ENCODE data around the gene COG5.

The COG5 gene

DNA sequence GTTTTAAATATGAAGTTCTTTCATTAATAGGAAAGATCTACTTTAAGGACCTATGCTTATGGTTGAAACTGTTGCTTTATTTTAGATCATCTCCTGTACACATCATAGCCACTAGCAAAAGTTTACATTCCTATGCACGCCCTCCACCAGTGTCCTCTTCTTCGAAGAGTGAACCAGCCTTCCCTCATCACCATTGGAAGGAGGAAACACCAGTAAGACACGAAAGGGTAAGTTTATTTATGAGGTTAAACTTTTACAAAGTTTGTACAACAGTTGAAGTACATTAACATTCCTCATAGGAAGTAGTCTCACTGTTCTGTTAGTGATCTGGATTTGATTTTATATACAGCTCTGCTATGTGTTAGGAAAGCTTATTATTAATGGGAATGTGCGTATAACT is 378.0 kb downstream of the COG5 start:
- DNase-seq (ENCODE audit: low read depth, low spot score): no peak

- DNase-seq (ENCODE audit: low read depth, low spot score): no peak
Measured at GRCh38 chr7:107181172-107181571, 382.5 kb downstream of the COG5 start.

DNA sequence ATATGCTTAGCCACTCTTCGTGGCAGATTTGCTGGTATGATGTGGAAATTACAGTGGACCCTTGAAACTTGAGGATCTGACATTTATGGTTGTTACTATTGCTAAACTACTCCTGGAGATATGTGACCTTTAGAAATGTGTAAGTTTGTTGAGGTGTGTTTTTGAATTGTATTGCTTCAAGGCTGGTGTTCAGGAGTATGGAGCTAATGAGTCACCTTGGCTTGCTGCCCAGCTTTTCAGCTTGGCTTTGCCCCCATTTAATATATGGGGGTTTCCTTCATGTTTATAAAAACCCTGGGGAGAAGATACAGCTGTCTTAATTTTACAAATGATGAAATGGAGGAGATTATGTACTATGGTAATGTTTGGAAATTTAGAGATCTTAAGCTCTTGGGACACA is 383.3 kb downstream of the COG5 start:
- DNase-seq (ENCODE audit: low read depth, low spot score): no peak

- no peak for DNase-seq (ENCODE audit: low read depth, low spot score)
Measured at GRCh38 chr7:107179326-107180164, 384.2 kb downstream of the COG5 start.

DNA sequence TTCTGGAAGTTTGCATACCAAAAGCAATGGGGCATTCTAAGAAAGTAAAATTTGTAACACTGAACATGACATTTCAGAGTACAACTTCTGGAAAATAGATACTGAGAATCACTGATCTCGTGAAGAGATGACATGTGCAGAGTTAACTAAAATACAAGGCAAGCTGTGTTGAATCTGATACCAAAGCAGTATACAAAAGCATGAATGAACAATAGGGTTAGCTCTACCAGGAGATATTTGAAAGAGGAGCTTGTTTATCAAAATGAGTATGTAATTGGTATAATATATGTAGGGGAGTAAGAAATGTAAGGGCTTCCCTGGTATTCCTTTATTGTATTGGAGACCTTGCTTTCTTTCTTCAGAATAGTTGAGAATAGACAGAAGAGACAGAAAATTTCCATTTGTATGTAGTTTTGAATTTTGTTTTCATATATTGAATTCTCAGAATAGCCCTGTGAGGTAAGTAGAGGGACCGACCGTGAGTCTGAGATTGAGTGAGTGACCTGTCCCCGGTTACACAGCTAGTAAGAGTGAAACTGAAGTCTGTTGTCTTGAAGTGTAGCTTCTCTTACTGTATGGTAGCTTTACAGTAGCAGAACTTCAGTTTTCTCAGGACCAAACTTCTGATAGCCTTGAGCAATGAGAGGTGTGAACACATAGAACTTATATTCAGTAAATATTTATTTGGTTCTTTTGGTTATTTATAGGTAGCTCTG is 389.9 kb downstream of the COG5 start:
- DNase-seq (ENCODE audit: low read depth, low spot score): no peak

DNA sequence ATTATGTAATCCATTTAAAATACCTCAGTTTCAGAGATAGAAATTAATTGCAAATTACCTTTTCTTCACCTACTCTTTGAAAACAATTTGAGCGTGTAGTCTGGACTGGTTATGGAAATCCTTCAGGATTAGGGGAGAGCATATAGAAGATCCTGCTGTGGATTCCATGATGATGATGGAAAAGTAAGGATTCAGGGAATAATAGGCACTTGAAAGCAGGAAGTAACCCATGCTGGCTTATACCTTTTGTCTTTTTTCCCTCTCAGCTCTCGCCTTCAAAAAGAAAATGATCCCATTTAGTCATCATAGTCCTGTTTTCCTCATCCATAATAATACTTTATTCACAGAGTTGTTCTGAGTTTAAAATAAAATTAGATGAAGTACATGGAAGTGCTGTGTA is 390.5 kb downstream of the COG5 start:
- no peak for DNase-seq (ENCODE audit: low read depth, low spot score)

- DNase-seq (ENCODE audit: low read depth, low spot score): no peak
Measured at GRCh38 chr7:107172276-107173032, 391.3 kb downstream of the COG5 start.

GRCh38 chr7:107171496-107171895 is 392.2 kb downstream of the COG5 start:
- no peak for DNase-seq (ENCODE audit: low read depth, low spot score)

GRCh38 chr7:107170051-107170915 is 393.4 kb downstream of the COG5 start:
- no peak for DNase-seq (ENCODE audit: low read depth, low spot score)

GRCh38 chr7:107169120-107170050 is 394.3 kb downstream of the COG5 start:
- DNase-seq (ENCODE audit: low read depth, low spot score): peak; percentile 90

- DNase-seq (ENCODE audit: low read depth, low spot score): peak; percentile 100
Measured at GRCh38 chr7:107168233-107169119, 395.2 kb downstream of the COG5 start, which contains the start of gene HBP1. Gene HBP1 (plus strand): TSS chr7:107169003. CDS start chr7:107179894, 10,891 bp downstream.

DNA sequence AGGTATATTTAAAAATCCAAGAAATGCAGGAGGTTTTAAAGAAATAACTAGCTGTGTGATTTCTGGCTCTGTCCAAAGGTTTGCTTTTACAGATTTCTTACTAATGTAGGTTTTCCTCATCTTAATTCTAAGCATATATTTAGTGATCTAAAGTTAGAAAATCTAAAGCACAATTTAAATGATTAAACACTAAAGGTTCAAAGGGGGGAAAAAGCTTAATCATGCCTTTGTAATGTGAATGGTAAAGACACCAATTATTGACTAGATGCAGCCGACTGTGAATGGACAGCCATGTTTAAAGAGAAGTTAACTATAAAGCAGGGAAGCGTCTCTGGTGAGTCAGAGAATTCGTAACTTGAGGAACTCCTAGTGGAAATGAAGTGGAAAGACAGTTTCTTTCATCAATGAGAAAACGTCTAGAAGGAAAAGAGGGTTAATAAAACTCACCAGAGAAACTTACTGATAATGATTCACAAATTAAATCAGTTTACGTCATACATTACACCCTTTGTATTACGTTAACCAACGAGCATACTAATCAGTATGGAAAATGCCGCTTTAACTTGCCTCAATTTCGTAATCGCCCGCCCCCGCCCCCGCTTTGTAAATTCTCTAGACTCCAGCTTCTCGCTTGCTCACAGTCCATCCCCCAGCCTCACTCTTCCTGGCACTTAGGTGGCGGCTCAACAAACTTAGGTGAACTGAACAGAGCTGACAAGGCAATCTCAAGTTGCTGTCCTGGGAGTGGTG is 396.1 kb downstream of the COG5 start:
- no peak for DNase-seq (ENCODE audit: low read depth, low spot score)

- DNase-seq (ENCODE audit: low read depth, low spot score): no peak
Measured at GRCh38 chr7:107166736-107167426, 396.8 kb downstream of the COG5 start.

DNA sequence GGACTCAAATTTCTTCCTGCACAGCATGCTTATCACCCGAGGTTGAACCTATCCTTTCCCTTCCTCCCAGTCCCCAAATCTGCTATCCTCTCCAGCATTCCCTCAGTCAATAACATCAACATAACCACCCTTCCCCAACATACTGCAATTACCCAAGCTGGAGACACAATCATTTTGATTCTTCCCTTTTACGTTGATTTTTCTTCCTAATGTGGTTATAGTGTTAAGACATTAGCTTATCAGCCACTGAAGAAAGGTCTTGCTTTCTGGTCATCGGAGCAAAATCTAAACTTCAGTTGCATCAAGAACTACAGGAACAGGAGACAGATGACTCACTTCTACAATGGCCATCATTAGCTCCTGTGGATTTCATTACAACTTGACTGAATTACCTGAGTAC is 398.4 kb downstream of the COG5 start:
- DNase-seq (ENCODE audit: low read depth, low spot score): no peak

- DNase-seq (ENCODE audit: low read depth, low spot score): no peak
Measured at GRCh38 chr7:107164092-107164491, 399.6 kb downstream of the COG5 start.

DNA sequence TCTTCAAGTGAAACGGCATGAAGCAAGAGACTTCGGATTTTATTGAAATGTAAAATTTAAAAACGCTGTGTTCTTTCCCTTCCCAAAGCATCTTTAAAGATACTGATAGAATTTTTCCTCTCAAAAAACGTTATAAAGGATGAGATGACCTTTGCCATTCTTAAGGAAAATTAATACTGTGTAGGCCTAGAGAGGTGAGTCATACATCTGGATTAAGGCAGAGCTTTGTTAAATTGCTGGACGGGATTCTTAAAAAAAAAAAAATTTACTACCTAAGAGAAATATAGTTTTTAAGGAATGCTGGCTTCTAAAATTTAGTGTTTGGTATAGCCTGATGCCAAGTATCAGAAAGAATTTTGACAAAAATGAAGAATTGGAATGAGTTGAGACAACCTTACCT is 401.2 kb downstream of the COG5 start:
- DNase-seq (ENCODE audit: low read depth, low spot score): no peak

- DNase-seq (ENCODE audit: low read depth, low spot score): no peak
Measured at GRCh38 chr7:107161415-107161814, 402.3 kb downstream of the COG5 start.

DNA sequence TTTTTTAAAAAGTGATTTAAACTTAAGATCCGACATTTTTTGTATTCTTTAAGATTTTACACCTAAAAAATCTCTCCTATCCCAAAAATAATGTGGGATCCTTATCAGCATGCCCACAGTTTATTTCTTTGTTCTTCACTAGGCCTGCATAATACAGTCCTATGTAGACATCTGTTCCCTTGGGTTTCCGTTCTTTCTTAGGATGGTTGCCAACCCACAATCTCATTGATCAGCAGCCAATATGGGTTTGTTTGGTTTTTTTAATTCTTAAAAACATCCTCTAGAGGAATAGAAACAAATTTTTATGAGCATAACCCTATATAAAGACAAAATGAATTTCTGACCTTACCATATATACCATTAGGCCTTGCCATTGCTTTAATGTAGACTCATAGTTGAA is 403.3 kb downstream of the COG5 start:
- DNase-seq (ENCODE audit: low read depth, low spot score): no peak
